NCI-H1048 (cell line): Measurements from ENCODE around the gene NARS2.
"Not testable (repeated sequence)": the region's sequence is repeated elsewhere in the genome, so short reads cannot be mapped to it uniquely, and the experiment has no call there.

ENCODE experiments used
- DNase-seq: peaks from one replicate; lab custom pipeline; 2025; lab: John Stamatoyannopoulos, UW

NARS2 gene, protein sequence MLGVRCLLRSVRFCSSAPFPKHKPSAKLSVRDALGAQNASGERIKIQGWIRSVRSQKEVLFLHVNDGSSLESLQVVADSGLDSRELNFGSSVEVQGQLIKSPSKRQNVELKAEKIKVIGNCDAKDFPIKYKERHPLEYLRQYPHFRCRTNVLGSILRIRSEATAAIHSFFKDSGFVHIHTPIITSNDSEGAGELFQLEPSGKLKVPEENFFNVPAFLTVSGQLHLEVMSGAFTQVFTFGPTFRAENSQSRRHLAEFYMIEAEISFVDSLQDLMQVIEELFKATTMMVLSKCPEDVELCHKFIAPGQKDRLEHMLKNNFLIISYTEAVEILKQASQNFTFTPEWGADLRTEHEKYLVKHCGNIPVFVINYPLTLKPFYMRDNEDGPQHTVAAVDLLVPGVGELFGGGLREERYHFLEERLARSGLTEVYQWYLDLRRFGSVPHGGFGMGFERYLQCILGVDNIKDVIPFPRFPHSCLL

DNA sequence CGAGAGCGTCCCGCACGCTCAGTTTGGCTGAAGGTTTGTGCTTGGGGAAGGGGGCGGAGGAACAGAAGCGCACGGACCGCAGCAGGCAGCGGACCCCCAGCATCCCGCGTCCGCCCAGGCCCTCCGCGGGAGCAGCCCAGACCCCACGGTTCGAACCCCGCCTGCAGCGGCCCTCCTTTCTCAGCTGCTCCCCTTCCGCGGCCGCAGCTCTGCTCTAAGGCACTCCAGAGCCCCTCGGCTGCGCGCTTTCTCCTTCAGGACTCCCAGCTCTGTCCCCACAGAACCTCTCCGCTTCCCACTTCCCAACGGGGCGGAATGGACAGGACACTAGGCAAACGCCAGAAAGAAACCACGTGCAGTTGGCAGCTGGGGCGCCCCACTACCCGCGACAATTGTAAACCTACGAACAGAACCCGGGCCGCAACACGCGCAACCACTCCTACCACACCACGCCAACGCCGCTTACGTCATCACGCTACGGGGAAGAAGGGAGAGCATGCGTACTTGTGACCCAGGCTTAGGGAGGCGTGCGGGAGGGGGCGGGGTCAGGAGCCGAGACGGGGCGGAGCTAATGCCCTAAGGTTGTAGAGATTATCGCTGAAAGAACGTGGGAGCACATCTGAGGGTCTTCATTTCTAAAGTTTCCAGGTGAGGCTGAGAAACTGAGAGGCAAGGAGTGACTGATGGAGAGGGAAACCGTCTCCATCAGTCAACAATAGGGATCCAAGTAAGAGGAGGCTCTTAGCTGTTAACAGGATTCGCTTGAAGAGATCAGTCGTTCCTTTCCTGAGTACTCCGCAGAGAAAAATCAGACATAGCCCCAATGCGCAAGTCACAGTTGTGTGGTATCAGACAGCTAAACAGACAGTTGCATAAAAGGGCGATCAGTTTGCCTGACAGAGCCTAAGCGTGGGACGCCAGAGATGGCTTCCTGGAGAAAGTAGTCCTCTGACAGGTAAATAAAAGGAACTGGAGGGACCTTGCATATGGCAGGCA, at the start of gene NARS2:
NARS2 (minus strand) TSS at position 479 of the 996 bp plus-strand sequence; CDS start at position 103, 376 bp downstream.
- DNase-seq, result peak; percentile 87

DNA sequence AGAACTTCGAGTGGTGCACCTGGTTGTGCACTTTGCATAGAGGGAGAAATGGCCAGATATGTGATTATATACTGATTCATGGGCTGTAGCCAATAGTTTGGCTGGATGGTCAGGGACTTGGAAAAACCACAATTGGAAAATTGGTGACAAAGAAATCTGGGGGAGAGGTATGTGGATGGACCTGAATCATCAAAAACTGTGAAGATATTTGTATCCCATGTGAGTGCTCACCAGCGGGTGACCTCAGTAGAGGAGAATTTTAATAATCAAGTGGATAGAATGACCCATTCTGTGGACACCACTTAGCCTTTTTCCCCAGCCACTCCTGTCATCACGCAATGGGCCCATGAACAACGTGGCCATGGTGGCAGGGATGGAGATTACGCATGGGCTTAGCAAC, 48.0 kb upstream of the NARS2 start:
- no peak for DNase-seq

DNA sequence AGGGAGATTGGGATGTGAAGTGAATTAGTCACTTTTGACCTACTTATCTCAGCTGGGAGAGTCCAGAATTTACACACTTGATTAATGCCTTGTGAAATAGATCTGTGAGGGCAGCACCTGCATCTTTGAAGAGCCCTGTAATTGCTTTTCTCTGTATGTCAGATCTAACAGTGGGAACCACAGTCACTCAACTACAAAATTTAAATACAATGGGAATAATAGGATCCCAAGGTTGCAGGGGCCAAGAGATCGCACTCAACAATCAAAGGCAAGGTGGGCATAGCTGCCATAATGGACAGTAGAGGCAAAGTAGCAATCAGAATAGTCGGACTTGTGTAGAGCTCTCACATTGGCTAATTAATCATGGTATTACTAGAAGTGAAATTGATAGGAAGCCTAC, 45.5 kb upstream of the NARS2 start:
- DNase-seq, result no peak

DNA sequence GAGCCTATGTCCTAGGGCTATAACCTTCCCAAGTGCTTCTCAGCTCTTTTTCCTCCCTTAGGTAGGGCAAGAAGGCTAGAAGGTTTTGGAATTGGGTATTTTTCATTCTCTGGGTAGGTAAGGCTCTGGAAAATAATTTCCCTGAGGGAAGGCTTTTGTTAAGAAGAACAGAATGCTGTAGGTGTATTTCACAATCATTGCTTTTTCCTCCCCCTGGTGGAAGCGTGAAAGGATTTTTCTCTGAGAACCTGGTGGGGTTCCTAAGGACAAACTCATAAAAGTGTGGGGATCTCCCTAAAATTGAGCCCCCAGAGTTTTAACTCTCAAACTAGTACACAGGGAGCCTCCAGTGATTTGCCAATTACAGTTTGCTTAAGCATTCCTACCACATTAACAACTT, 41.1 kb upstream of the NARS2 start:
- DNase-seq, result no peak

DNA sequence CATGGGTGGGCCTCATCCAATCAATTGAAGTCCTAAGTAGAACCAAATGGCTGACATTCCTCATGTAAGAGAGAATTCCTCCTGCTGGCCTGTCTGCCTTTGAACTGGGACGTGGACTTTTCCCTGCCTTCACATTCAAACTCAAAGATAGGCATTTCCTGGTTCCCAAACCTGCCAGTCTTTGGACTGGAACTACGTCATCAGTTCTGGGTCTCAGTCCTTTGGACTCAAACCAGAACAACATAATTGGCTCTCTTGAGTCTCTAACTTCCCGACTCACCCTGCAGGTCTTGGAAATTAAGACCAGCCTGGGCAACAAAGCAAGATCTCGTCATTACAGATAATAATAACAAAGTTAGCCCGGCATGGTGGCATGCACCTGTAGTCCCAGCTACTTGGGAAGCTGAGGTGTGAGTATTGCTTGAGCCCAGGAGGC, 38.7 kb upstream of the NARS2 start:
- no peak for DNase-seq

DNA sequence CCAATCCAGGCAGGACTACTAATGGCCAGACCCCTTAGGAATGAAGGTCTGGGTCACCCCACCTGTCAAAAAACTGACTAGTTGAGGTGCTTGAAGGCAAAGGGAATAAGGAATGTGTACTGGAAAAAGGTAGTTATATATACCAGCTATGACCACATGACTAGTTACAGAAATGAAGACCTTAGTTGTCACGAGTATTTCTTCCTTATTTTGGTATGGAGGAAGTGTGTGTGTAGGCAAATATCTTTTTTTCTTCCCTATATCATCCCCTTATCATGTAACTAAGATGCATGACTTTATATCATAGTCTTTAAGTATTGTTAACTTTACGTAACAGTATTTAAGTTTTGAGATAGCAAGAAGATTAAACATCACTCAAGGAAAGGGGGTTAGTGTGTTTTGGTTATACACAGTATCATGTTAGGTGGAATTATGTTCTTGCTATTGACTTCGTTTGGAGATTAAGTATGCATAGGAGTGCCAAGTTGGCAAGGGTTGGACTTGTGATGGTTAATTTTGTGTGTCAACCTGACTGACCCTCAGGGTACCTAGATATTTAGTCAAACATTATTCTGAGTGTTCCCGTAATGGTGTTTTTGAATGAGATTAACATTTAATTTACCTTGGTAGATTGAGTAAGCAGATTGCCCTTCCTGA, 38.2 kb upstream of the NARS2 start:
- DNase-seq, result no peak

DNA sequence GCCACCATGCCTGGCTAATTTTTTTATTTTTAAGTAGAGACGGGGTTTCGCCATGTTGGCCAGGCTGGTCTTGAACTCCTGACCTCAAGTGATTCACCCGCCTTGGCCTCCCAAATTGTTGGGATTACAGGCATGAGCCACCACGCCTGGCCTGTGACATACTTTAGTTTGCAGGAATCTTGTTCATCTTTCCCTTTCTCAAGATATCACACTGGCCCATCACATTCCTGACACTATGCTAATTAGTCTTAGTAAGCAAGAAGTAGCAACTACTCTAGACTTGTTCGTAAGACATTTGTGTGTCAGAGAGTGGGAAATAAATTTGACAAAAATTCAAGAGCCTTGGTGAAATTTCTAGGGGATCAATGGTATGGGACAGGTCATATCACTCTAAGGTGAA, 34.7 kb upstream of the NARS2 start:
- DNase-seq, result not testable (repeated sequence)

DNA sequence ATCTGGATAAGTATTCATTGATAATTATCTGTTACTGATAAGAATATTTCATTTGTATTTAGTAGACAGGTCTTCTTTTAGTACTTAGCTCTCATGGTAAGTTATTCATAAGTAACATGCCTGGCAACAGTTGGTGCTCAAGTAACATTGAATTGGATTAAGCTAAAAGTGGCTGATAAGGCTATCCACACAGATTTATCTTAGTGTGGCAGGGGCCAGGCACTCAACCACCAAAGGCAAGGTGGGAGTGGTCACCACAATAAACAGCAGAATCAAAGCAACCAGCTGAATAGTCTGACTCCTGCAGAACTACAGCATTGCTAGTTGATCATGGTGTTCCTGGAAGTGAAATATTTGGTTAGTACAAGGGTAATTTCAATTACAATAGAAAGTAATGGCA, 33.0 kb upstream of the NARS2 start:
- DNase-seq, result no peak

DNA sequence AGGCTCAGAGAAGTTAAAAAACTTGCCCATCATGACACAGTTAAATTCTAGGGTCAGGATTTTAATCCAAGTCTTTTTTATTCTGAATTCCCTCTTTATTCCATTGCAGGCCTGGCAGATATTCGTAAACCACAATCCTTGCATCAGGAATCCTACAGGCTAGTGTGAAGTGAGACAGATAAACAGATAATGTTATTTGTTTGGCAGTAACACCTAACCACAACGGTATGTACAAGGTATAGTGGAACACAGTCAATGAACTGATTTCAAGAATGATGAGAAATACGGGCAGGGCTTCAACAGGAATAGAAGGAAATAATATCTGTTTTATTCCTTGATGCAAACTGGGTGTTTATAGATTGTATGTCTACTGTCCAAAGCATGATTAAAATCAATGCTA, 32.0 kb upstream of the NARS2 start:
- DNase-seq, result no peak

DNA sequence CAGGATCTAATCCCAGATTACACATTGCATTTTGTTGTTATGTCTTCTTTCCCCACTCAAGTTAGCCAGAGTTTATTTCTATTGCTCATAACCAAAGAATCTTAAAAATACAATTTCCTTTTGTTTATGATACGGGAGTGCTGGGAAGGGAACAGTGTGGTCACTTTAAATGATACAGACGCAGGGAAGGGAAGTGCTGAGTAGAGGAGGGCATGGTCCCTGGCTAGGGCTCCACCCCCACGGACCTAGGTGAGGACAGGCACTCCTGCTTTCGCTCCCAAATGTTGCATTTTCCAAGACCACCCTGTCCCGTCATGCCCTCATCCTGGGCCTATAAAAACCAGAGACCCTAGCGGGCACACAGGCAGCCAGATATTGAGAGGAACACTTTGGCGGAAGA, 30.6 kb upstream of the NARS2 start:
- DNase-seq, result no peak

DNA sequence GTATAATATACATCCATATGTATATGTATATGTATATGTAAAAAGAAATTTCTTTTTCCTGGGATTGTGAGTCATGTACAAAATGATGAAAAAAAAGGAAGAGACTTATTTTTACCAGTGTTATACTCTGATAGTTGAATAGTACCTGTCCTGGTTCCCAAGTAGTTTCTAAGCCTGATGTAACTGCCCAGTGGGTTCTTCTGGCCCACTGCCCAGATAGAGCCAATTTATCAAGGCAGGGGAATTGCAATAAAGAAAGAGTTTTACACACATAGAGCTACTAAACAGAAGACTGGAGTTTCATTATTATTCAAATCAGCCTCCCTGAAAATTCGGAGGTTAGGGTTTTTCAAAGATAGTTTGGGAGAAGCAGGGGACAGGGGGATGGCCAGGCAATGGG, 29.1 kb upstream of the NARS2 start:
- DNase-seq, result no peak

DNA sequence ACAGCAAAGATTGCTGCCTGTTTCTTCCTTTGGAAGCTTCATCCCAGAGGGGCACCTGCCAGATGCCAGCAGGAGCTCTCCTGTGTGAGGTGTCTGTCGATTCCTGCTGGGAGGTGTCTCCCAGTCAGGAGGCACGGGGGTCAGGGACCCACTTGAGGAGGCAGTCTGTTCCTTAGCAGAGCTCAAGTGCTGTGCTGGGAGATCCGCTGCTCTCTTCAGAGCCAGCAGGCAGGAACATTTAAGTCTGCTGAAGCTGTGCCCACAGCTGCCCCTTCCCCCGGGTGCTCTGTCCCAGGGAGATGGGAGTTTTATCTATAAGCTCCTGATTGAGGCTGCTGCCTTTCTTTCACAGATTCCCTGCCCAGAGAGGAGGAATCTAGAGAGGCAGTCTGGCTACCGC, 28.1 kb upstream of the NARS2 start:
- DNase-seq, result not testable (repeated sequence)

DNA sequence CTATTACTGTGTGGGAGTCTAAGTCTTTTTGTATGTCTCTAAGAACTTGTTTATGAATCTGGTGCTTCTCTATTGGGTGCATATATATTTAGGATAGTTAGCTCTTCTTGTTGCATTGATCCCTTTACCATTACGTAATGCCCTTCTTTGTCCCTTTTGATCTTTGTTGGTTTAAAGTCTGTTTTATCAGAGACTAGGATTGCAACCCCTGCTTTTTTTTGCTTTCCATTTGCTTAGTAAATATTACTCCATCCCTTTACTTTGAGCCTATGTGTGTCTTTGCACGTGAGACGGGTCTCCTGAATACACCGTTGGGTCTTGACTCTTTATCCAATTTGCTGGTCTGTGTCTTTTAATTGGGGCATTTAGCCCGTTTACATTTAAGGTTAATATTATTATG, 26.4 kb upstream of the NARS2 start:
- DNase-seq, result not testable (repeated sequence)

DNA sequence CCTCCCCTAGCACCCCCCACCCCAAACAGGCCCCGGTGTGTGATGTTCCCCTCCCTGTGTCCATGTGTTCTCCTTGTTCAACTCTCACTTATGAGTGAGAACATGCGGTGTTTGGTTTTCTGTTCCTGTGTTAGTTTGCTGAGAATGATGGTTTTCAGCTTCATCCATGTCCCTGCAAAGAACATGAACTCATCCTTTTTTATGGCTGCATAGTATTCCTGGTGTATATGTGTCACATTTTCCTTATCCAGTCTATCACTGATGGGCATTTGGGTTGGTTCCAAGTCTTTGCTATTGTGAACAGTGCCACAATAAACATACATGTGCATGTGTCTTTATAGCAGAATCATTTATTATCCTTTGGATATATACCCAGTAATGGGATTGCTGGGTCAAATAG, 22.9 kb upstream of the NARS2 start:
- DNase-seq, result not testable (repeated sequence)

DNA sequence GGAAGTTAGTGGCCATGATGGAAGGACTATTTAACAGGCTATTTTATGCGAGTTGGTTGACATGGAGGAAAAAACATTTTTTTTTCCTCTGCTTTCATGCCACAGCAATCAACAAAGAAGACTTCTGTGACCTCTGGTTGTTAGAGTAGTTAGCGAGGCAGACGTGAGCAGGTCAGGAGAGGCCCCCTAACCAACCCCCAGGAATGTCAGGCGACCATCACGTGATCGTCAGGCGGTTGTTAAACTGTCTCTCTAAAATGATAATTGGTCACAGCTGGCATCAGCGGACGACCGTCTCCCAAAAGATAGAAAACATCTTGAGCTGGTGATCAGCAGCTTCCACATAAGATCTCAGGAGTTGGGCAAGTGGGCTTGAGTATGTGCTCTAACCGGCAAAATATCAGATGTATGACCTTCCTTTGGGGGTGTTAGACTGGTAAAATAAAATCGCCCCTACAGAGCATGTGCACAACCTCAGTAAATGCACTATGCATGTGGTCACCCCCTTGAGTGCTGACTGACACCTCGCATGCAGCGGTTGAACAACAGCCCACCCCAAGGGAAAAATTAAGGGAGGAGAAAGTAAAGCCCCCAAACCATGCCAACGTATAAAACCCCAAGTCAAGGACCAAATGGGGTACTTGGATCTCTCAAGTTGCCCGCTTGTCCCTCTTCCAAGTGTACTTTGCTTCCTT, 20.9 kb upstream of the NARS2 start:
- DNase-seq, result no peak

DNA sequence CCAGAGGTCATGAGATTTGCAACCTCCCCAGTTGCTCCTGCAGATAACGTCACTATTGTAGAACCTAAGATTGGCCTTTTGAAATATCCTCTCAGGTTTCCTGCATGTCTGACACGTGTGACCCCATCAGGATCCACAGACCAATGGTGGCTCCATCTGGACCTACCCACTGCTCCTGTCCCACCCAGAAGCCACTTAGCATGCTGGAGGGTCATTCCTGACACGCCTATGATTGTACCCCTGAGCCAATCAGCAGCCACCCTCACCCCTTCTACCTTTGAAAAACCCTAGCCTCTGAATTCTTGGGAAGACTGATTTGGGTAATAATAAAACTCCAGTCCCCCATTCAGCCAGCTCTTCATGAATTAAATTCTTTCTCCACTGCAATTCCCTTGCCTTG, 20.1 kb upstream of the NARS2 start:
- no peak for DNase-seq

DNA sequence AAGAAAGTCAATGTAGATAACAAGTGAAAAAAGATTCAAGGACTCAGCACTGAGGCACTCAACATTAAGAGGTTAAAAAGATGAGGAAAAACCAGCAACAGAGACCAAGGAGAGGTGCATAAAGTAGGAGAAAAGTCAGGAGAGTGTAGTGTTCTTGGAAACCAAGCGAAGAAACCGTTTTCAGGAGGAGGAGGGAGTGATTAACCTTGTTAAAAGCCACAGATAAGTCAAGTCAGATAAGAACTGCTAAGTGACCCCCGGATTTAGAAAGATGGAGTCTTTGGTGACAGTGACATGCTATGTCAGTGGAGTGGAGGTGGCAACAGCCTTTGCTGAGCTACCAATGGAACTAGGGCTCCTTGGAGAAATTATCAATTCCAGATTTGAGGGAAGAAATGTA, 13.9 kb upstream of the NARS2 start:
- no peak for DNase-seq

DNA sequence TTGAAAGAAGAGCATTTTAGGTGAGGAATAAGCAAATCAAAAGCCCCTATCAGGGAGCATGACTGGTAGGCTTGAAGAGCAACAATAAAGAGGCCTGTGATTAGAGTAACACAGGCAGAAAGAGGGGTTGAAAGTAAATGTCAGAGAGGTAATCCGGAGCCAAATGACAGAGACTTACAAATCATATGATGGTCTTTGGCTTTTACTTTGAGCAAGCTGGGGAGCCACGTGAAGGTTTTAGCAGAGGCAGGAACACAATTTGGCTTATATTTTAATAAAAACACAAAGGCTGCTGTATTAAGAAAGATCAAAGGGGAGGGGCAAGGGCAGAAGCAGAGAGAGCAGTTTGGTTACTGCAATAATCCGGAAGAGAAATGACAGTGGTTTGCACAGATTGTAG, 12.8 kb upstream of the NARS2 start:
- no peak for DNase-seq

DNA sequence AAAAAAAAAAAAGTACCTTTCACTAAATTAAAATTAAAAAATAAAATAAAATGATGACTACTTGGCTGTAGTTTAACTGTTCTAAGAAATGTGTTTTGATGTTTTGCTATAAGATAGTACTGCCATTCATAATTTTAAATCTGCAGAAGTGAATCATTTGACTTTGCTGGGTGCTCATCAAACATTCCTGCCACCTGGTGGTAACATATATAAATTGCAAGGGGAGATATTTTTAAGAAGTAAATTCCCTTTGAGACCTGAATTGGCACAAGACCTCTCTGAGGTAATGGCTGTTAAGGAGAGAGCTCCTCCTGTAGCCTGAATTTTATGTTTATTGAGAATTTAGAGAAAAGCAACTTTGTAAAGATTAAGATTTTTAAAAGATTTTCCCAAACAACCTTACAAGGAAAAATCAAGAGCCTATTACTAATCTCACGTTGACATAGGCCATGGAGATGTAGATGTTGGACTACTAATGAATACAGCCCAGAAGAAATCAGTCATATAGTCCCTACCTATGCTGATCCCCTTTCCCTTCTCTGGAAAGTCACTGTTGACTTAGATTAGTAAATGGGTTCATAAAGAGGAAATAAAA, 11.9 kb upstream of the NARS2 start:
- no peak for DNase-seq

DNA sequence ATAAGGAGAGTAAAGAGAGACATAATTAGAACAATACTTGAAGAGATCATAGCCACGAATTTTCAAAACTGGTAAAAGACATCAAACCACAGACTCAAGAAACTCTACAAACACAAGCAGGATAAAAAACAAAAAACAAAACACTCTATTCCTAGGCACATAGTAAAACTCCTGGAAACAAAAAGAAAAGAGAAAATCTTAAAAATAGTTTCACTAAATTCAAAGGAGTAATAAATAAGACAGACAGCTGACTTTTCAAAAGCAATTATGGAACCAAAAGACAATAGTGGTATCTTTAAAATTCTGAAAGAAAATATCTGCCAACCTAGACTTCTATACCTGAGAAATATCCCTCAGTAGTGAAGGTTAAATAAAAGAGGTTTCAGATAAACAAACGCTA, 9.2 kb upstream of the NARS2 start:
- DNase-seq, result no peak

DNA sequence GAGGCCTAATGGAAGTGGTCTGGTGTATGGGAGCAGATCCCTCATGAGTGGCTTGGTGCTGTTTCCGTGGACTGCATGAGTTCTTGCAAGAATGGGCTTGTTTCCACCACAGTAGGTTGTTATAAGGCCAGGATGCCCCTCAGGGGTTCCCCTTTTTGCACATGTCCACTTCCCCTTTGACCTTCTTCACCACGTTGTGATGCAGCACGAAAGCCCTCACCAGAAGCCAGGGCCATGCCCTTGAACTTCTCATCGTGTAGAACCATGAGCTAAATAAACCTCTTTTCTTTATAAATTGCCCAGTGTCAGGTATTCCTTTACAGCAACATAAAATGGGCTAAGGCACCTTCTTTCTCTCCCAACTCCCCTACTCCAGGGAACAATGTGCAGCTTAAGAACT, 2.8 kb upstream of the NARS2 start:
- no peak for DNase-seq
